AG10803 (cell line): ENCODE results near the gene REG1A.

Source experiments
- DNase-seq: peaks from one replicate; pipeline ENCODE4 v3.0.0; 2010; ENCODE audit warnings: low read depth
- H3K4me3 ChIP-seq: 2 replicates; pipeline ENCODE4 v1.5.1; 2011; ENCODE audit warnings: mild to moderate bottlenecking, low read length, control low read depth
- TF ChIP-seq, protein P1 (sequence below): conservative IDR thresholded peaks from 2 replicates; pipeline ENCODE4 v1.5.1; 2011; ENCODE audit warnings: mild to moderate bottlenecking, low read length, control low read depth, inconsistent platforms

Gene REG1A

DNA sequence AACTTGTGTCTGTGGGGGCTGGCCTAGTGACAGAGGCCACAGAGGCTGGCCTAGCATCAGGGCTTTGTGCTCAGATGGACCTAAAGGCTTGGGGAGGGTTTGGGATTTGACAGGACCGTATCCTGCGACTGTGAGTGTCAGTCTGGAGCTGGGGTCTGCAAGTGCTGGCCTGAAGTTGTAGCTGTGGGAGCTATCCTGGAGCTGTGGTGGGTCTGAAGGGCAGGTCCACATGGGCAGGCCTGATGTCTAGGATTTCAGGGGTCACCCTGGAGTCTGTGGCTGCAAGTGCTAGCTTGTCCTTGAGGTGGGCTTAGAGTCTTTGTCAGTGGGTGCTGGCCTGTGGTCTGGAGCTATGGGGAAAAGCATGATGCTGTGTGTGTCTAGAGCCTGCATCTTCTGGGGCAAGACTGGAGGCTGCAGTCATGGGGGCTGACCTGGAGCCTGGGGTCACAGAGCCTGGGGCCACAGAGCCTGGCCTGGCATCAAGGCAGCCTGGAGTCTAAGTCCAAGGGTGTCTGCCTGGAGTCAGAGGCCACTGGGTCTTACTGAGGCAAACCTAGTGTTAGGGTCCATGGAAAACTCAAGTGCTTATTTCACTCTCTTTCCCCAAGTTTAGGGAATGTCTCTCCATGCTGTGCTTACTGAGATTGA lies 35.7 kb downstream of the REG1A start:
- H3K4me3 ChIP-seq: no peak overlapping the region
- DNase-seq: no peak
- TF ChIP-seq, protein P1, sequence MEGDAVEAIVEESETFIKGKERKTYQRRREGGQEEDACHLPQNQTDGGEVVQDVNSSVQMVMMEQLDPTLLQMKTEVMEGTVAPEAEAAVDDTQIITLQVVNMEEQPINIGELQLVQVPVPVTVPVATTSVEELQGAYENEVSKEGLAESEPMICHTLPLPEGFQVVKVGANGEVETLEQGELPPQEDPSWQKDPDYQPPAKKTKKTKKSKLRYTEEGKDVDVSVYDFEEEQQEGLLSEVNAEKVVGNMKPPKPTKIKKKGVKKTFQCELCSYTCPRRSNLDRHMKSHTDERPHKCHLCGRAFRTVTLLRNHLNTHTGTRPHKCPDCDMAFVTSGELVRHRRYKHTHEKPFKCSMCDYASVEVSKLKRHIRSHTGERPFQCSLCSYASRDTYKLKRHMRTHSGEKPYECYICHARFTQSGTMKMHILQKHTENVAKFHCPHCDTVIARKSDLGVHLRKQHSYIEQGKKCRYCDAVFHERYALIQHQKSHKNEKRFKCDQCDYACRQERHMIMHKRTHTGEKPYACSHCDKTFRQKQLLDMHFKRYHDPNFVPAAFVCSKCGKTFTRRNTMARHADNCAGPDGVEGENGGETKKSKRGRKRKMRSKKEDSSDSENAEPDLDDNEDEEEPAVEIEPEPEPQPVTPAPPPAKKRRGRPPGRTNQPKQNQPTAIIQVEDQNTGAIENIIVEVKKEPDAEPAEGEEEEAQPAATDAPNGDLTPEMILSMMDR: no peak

- no peak for DNase-seq
- TF ChIP-seq, protein P1: no peak
- no peak overlapping the region for H3K4me3 ChIP-seq
These were observed 38.7 kb downstream of the REG1A start for GRCh38 chr2:79159030-79159429.

- no peak within 1 kb of the TSS for H3K4me3 ChIP-seq
- no peak for DNase-seq
- TF ChIP-seq, protein P1: no peak
These were observed 39.4 kb downstream of the REG1A start, which contains the start of gene REG3A for GRCh38 chr2:79159653-79160052. TSS of gene REG3A (minus strand) at chr2:79159753. CDS start at chr2:79159405, 348 bp downstream.

- DNase-seq: no peak
- no peak overlapping the region for H3K4me3 ChIP-seq
- TF ChIP-seq, protein P1: no peak
These were observed 41.8 kb downstream of the REG1A start for GRCh38 chr2:79162132-79162531.

DNA sequence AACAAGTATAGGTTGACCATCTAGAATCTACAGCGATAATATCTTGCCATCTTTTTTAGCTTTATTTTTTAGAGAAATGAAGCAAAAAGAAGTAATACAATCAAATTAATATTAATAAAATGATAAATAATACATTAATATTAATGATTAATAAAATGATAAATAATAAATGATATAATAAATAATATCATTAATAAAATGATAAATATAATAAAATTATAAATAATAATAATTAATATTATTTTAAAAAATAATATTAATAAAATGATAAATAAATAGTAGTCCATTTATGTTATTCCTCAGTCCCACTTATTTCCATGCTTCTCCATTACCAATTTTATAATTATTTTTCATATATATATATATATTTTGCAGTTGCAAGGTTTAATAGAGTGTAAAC lies 42.5 kb downstream of the REG1A start:
- TF ChIP-seq, protein P1: no peak
- H3K4me3 ChIP-seq: no peak overlapping the region
- DNase-seq: no peak

- TF ChIP-seq, protein P1: no peak
- no peak overlapping the region for H3K4me3 ChIP-seq
- no peak for DNase-seq
These were observed 51.2 kb downstream of the REG1A start for GRCh38 chr2:79171348-79171958.
